A549 (cell line): Measurements from ENCODE around the gene PRUNE2. TPM values are rescaled to one million over a fixed set of nuclear protein-coding genes. Genes with fewer than 3 reads are reported as not detected.

Experiments used
- ATAC-seq, 2 experiments: fragments of 200-7000 bp in 1 of 2; fragments of >200 bp in 1 of 2; cut with Nextera tagmentation in 1 of 2; cut with Tn5 transposase in 1 of 2; 3 replicates each; pipeline versions ENCODE4 v1.8.0 to v1.9.1; 2018 to 2020; ENCODE audit warnings: mild to moderate bottlenecking in 1 of 2, moderate library complexity in 1 of 2
- CTCF ChIA-PET: fragments of 300-600 bp; sonication (Branson Sonifier 250); formaldehyde crosslinking; extraction: SDS; loops from one replicate; lab custom pipeline; 2021; ENCODE audit warnings: antibody characterized with exemption, inconsistent platforms; lab: Yijun Ruan, JAX
- POLR2A ChIA-PET: fragments of 350-600 bp; formaldehyde crosslinking; extraction: SDS; loops from one replicate; lab custom pipeline; 2021; ENCODE audit warnings: antibody characterized with exemption, inconsistent platforms; lab: Yijun Ruan, JAX
- DNase-seq, 2 experiments: peaks; one replicate each; pipeline versions ENCODE4 v3.0.0 to v3.0.0-alpha.2; 2011 to 2016; ENCODE audit warnings: low read depth in 1 of 2, low spot score in 1 of 2
- FAIRE-seq: peaks from 2 replicates; lab custom pipeline; 2011; peaks lifted over from hg19 to GRCh38; lab: Jason Lieb, UNC
- H3K27ac ChIP-seq, 2 experiments: fragments of >200 bp; sonication (Bioruptor Twin); formaldehyde crosslinking; 3 replicates each; pipeline ENCODE4 v1.5.1; 2016 to 2017
- H3K4me1 ChIP-seq: fragments of >200 bp; sonication (Bioruptor Twin); formaldehyde crosslinking; 3 replicates; pipeline ENCODE4 v1.6.1; 2016
- H3K4me2 ChIP-seq: fragments of >200 bp; sonication (Bioruptor Twin); formaldehyde crosslinking; 3 replicates; pipeline ENCODE4 v1.6.1; 2016
- H3K4me3 ChIP-seq: fragments of >200 bp; sonication (Bioruptor Twin); formaldehyde crosslinking; 3 replicates; pipeline ENCODE4 v1.5.1; 2016
- H3K9me3 ChIP-seq: fragments of >200 bp; sonication (Bioruptor Twin); formaldehyde crosslinking; 3 replicates; pipeline ENCODE4 v1.6.1; 2016
- ATOH8 ChIP-seq: fragments of 250-450 bp; sonication (Bioruptor Pico); IDR thresholded peaks from 2 replicates; pipeline ENCODE4 v1.5.0; 2020; ENCODE audit warnings: low read depth, mild to moderate bottlenecking, moderate library complexity
- BCL3 ChIP-seq: fragments of >200 bp; sonication (Bioruptor Twin); formaldehyde crosslinking; IDR thresholded peaks from 3 replicates; pipeline ENCODE4 v1.6.1; 2016
- CEBPB ChIP-seq, 2 experiments: fragments of >200 bp in 1 of 2; sonication (Bioruptor Twin) in 1 of 2; formaldehyde crosslinking in 1 of 2; IDR thresholded peaks; 2 replicates each; pipeline ENCODE4 v1.6.1; 2012 to 2016
- ELK1 ChIP-seq: fragments of 150-350 bp; IDR thresholded peaks from 2 replicates; pipeline ENCODE4 v1.6.1; 2014; ENCODE audit warnings: low read depth, mild to moderate bottlenecking, low read length
- EP300 ChIP-seq, 2 experiments: fragments of >200 bp; sonication (Bioruptor Twin); formaldehyde crosslinking; IDR thresholded peaks; 2 replicates in 1 of 2; 3 replicates in 1 of 2; pipeline ENCODE4 v1.6.1; 2016 to 2017
- ESRRA ChIP-seq: fragments of 150-350 bp; IDR thresholded peaks from 2 replicates; pipeline ENCODE4 v1.6.1; 2014; ENCODE audit warnings: mild to moderate bottlenecking, low read length, borderline replicate concordance
- FOSL2 ChIP-seq, 2 experiments: fragments of 450-650 bp in 1 of 2; fragments of >200 bp in 1 of 2; sonication (Bioruptor Twin) in 1 of 2; formaldehyde crosslinking; IDR thresholded peaks; 2 replicates each; pipeline versions ENCODE4 v1.5.0 to v1.6.1; 2016 to 2020; ENCODE audit warnings: mild to moderate bottlenecking in 1 of 2, moderate library complexity in 1 of 2
- GATA3 ChIP-seq: IDR thresholded peaks from 2 replicates; pipeline ENCODE4 v1.6.1; 2012; ENCODE audit warnings: borderline replicate concordance
- HDAC2 ChIP-seq: fragments of 200-600 bp; sonication (generic); IDR thresholded peaks from 2 replicates; pipeline ENCODE4 v1.6.1; 2016
- HOXA7 ChIP-seq: fragments of 250-450 bp; sonication (Bioruptor Pico); IDR thresholded peaks from 2 replicates; pipeline ENCODE4 v1.5.0; 2020; ENCODE audit warnings: mild to moderate bottlenecking, moderate library complexity
- HOXB13 ChIP-seq: fragments of 250-450 bp; sonication (Bioruptor Pico); IDR thresholded peaks from 2 replicates; pipeline ENCODE4 v1.5.0; 2020; ENCODE audit warnings: low read depth, mild to moderate bottlenecking, moderate library complexity
- HOXB5 ChIP-seq: fragments of 250-450 bp; sonication (Bioruptor Pico); IDR thresholded peaks from 2 replicates; pipeline ENCODE4 v1.5.0; 2020; ENCODE audit warnings: mild to moderate bottlenecking, moderate library complexity
- JUN ChIP-seq, 2 experiments: fragments of >200 bp; sonication (Bioruptor Twin); formaldehyde crosslinking; IDR thresholded peaks; 2 replicates in 1 of 2; 3 replicates in 1 of 2; pipeline ENCODE4 v1.6.1; 2016 to 2017
- MAFK ChIP-seq: fragments of 450-650 bp; IDR thresholded peaks from 2 replicates; pipeline ENCODE4 v1.6.1; 2014; ENCODE audit not compliant: partially characterized antibody
- MYC ChIP-seq: IDR thresholded peaks from 2 replicates; pipeline ENCODE4 v1.6.1; 2012; ENCODE audit warnings: mild to moderate bottlenecking, inconsistent platforms, low read length, improper control_type of control experiment, borderline replicate concordance
- NFE2L2 ChIP-seq: fragments of 150-350 bp; conservative IDR thresholded peaks from 2 replicates; pipeline ENCODE4 v1.6.1; 2014; ENCODE audit warnings: low read length
- NPAS2 ChIP-seq: fragments of 250-450 bp; sonication (Bioruptor Pico); IDR thresholded peaks from 2 replicates; pipeline ENCODE4 v1.8.0; 2022; ENCODE audit warnings: mild to moderate bottlenecking, moderate library complexity, borderline replicate concordance
- NR3C1 ChIP-seq: fragments of >200 bp; sonication (Bioruptor Twin); formaldehyde crosslinking; IDR thresholded peaks from 3 replicates; pipeline ENCODE4 v1.6.1; 2017
- PBX3 ChIP-seq: IDR thresholded peaks from 2 replicates; pipeline ENCODE4 v1.6.1; 2012
- POLR2A ChIP-seq: IDR thresholded peaks from 2 replicates; pipeline ENCODE4 v1.6.1; 2012; ENCODE audit warnings: mild to moderate bottlenecking, low read length
- POLR2AphosphoS2 ChIP-seq: conservative IDR thresholded peaks from 2 replicates; pipeline ENCODE4 v1.6.1; 2012; ENCODE audit warnings: low read length, improper control_type of control experiment, inconsistent platforms
- RCOR1 ChIP-seq: fragments of 150-350 bp; IDR thresholded peaks from 2 replicates; pipeline ENCODE4 v1.6.1; 2014; ENCODE audit warnings: antibody characterized with exemption, low read length, low read depth
- REST ChIP-seq: fragments of 200-600 bp; sonication (generic); IDR thresholded peaks from 2 replicates; pipeline ENCODE4 v1.6.1; 2016; ENCODE audit warnings: antibody characterized with exemption, mild to moderate bottlenecking, moderate library complexity
- RFX5 ChIP-seq: fragments of 450-650 bp; IDR thresholded peaks from 2 replicates; pipeline ENCODE4 v1.7.1; 2014; ENCODE audit warnings: antibody characterized with exemption, mild to moderate bottlenecking, moderate library complexity
- SMC3 ChIP-seq: fragments of >200 bp; sonication (Bioruptor Twin); formaldehyde crosslinking; IDR thresholded peaks from 3 replicates; pipeline ENCODE4 v1.6.1; 2018; ENCODE audit warnings: inconsistent platforms
- SREBF2 ChIP-seq: fragments of 450-650 bp; IDR thresholded peaks from 2 replicates; pipeline ENCODE4 v1.6.1; 2014; ENCODE audit warnings: mild to moderate bottlenecking, moderate library complexity
- ZC3H11A ChIP-seq: fragments of 450-650 bp; IDR thresholded peaks from 2 replicates; pipeline ENCODE4 v1.6.1; 2014; ENCODE audit warnings: antibody characterized with exemption, mild to moderate bottlenecking
- ZNF302 ChIP-seq: fragments of 250-450 bp; sonication (Bioruptor Pico); IDR thresholded peaks from 2 replicates; pipeline ENCODE4 v1.9.0; 2021; ENCODE audit warnings: inconsistent platforms, mild to moderate bottlenecking, moderate library complexity
- WGBS: methylation state at CpG from one replicate; pipeline ENCODE4 v1.1.6; 2017; ENCODE audit errors: missing lambda C conversion rate; 5-methylcytosine and 5-hydroxymethylcytosine counted together
- polyA plus RNA-seq, 4 experiments: library from polyadenylated mRNA; depleted of rRNA in 3 of 4; stranded (reverse); fragments of >200 nt; fragmentation: RNase III in 1 of 4; extraction: RNeasy Plus Mini Kit Qiagen cat#74134 plus additional on column Dnase treatment in 1 of 4; gene quantifications; 2 replicates in 3 of 4; 3 replicates in 1 of 4; pipeline ENCODE4 v1.2.3, GENCODE V29; 2011 to 2017
- TF ChIP-seq, protein P1 (sequence below): IDR thresholded peaks from 2 replicates; pipeline ENCODE4 v1.6.1; 2012; ENCODE audit warnings: low read depth, borderline replicate concordance
- TF ChIP-seq, protein P2 (sequence below): fragments of >200 bp; sonication (Bioruptor Twin); formaldehyde crosslinking; IDR thresholded peaks from 2 replicates; pipeline ENCODE4 v1.6.1; 2016
- TF ChIP-seq, protein P3 (sequence below): IDR thresholded peaks from 2 replicates; pipeline ENCODE4 v1.6.1; 2012

PRUNE2 gene
- polyA plus RNA-seq, 2 of the 4 experiments (the other 2 are of a cell fraction) = 0.04 TPM; not detected in 1

DNA sequence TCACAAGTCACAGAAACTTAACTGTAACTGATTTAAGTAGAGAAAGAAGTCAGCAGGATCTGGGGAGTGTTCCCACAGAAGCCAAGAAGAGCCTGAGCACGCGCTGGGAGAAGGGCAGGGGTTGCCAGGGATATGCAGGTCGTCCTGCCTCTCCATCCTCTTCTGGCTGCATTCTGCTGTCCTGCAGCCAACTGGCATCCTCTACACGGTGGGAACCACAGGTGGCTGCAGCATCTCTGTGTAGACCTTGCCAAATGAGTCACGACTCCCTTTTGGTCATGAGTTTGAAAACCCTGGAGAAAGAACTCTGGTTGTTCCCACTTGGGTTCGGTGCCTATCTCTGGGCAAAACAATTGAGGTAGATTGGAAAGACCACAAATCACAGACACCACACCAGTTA is 180.0 kb downstream of the PRUNE2 start:
- H3K4me3 ChIP-seq = no peak overlapping the region
- H3K4me1 ChIP-seq = no peaks in the 10 kb centered on the region
- no peak for TF ChIP-seq GATA3
- no peak for TF ChIP-seq ZNF302 (CRISPR knock-in tag)
- TF ChIP-seq HOXB5 (CRISPR knock-in tag) = no peak
- no peak for TF ChIP-seq EP300 (IDR thresholded peaks at IDR 0.05)
- TF ChIP-seq, protein P1, sequence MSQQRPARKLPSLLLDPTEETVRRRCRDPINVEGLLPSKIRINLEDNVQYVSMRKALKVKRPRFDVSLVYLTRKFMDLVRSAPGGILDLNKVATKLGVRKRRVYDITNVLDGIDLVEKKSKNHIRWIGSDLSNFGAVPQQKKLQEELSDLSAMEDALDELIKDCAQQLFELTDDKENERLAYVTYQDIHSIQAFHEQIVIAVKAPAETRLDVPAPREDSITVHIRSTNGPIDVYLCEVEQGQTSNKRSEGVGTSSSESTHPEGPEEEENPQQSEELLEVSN = no peak
- TF ChIP-seq ATOH8 = no peak
- TF ChIP-seq POLR2AphosphoS2 = no peak
- no peak for TF ChIP-seq ESRRA
- no peak for TF ChIP-seq NFE2L2
- TF ChIP-seq JUN (IDR thresholded peaks at IDR 0.05) = no peak
- TF ChIP-seq BCL3 = no peak
- TF ChIP-seq FOSL2 (IDR thresholded peaks at IDR 0.05) = no peak
- TF ChIP-seq FOSL2 (CRISPR knock-in tag; IDR thresholded peaks at IDR 0.05) = no peak
- no peak for TF ChIP-seq PBX3
- TF ChIP-seq ELK1 = no peak
- no peak for TF ChIP-seq NPAS2 (CRISPR knock-in tag)
- no peak for TF ChIP-seq HOXA7 (CRISPR knock-in tag)
- no peak for TF ChIP-seq MYC
- no peak for TF ChIP-seq SMC3
- TF ChIP-seq HDAC2 = no peak
- TF ChIP-seq, protein P2, sequence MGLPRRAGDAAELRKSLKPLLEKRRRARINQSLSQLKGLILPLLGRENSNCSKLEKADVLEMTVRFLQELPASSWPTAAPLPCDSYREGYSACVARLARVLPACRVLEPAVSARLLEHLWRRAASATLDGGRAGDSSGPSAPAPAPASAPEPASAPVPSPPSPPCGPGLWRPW = no peak
- H3K4me2 ChIP-seq = no peak overlapping the region
- no peak overlapping the region for H3K27ac ChIP-seq
- no peaks in the 10 kb centered on the region for H3K9me3 ChIP-seq
- no peak for ATAC-seq
- no peak for FAIRE-seq
- CTCF ChIA-PET = no interaction called here
- DNase-seq = no peak
- WGBS = 31% methylated on average over 6 of the region's 6 CpGs
- POLR2A ChIA-PET = no interaction called here

GRCh38 chr9:76725011-76725546 is 180.8 kb downstream of the PRUNE2 start:
- no peak overlapping the region for H3K4me2 ChIP-seq
- H3K27ac ChIP-seq = no peak overlapping the region
- 1% methylated on average over 4 of the region's 4 CpGs for WGBS
- ChIA-PET CTCF (interaction anchor here (0.5 to 1.5 kb wide), 2 partner anchors 10 to 19 kb away, joined by 3 to 4 read pairs; no protein-coding TSS in a partner anchor), POLR2A (no interaction called here)
- H3K9me3 ChIP-seq = no peaks in the 10 kb centered on the region
- no peak for ATAC-seq
- H3K4me1 ChIP-seq = no peaks in the 10 kb centered on the region
- no peak for FAIRE-seq
- no peak for DNase-seq
- H3K4me3 ChIP-seq = no peak overlapping the region
- no peak for TF ChIP-seq JUN (IDR thresholded peaks at IDR 0.05)
- no peak for TF ChIP-seq ZC3H11A
- TF ChIP-seq CEBPB (IDR thresholded peaks at IDR 0.05) = no peak
- TF ChIP-seq ZNF302 (CRISPR knock-in tag) = no peak
- no peak for TF ChIP-seq ESRRA
- TF ChIP-seq FOSL2 (IDR thresholded peaks at IDR 0.05) = no peak
- no peak for TF ChIP-seq FOSL2 (CRISPR knock-in tag; IDR thresholded peaks at IDR 0.05)
- no peak for TF ChIP-seq NR3C1
- TF ChIP-seq, protein P3, sequence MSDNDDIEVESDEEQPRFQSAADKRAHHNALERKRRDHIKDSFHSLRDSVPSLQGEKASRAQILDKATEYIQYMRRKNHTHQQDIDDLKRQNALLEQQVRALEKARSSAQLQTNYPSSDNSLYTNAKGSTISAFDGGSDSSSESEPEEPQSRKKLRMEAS = no peak
- TF ChIP-seq HOXB13 (CRISPR knock-in tag) = no peak
- no peak for TF ChIP-seq POLR2A
- TF ChIP-seq RFX5 = no peak
- TF ChIP-seq MAFK = no peak
- no peak for TF ChIP-seq RCOR1
- no peak for TF ChIP-seq SREBF2
- TF ChIP-seq REST = no peak
